ENCODE results near the gene ALOX12. TPM values are rescaled to one million over a fixed set of nuclear protein-coding genes. Genes with fewer than 3 reads are reported as not detected.

The ALOX12 gene
- total RNA-seq, 4 donors from 2014 or later = 17.1 to 32.5 (median 21.9) TPM

DNA sequence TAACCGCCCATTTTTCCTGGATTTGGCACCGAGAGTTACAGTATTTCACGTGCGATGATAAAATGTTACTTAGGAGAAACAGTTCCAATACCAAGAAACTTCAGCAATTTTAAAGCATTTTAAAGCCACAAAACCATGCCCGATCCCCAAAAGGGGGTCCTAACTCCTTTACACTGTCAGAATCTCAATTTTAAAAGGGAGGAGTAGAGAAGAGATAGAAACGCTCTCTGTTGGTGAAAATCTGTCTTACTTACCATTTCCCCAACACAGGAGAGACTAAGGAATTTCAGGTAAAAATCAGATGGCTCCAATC lies 16.0 kb downstream of the ALOX12 start:
- WGBS, 2 donors = 0 to 1% methylated on average over 6 of the region's 6 CpGs
- intact Hi-C loops (cut with DNase I; ENCODE audit: low total_unique reads) = no loop called here
- DNase-seq (ENCODE audit: low spot score in 2 of 2) = no peak
- no peak for TF ChIP-seq POLR2A (IDR thresholded peaks at IDR 0.05)
- TF ChIP-seq, protein P1, sequence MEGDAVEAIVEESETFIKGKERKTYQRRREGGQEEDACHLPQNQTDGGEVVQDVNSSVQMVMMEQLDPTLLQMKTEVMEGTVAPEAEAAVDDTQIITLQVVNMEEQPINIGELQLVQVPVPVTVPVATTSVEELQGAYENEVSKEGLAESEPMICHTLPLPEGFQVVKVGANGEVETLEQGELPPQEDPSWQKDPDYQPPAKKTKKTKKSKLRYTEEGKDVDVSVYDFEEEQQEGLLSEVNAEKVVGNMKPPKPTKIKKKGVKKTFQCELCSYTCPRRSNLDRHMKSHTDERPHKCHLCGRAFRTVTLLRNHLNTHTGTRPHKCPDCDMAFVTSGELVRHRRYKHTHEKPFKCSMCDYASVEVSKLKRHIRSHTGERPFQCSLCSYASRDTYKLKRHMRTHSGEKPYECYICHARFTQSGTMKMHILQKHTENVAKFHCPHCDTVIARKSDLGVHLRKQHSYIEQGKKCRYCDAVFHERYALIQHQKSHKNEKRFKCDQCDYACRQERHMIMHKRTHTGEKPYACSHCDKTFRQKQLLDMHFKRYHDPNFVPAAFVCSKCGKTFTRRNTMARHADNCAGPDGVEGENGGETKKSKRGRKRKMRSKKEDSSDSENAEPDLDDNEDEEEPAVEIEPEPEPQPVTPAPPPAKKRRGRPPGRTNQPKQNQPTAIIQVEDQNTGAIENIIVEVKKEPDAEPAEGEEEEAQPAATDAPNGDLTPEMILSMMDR (IDR thresholded peaks at IDR 0.05) = no peak
- peak overlapping the region; percentile 45 for H3K4me3 ChIP-seq (ENCODE audit: low read depth, poor library complexity, severe bottlenecking)

DNA sequence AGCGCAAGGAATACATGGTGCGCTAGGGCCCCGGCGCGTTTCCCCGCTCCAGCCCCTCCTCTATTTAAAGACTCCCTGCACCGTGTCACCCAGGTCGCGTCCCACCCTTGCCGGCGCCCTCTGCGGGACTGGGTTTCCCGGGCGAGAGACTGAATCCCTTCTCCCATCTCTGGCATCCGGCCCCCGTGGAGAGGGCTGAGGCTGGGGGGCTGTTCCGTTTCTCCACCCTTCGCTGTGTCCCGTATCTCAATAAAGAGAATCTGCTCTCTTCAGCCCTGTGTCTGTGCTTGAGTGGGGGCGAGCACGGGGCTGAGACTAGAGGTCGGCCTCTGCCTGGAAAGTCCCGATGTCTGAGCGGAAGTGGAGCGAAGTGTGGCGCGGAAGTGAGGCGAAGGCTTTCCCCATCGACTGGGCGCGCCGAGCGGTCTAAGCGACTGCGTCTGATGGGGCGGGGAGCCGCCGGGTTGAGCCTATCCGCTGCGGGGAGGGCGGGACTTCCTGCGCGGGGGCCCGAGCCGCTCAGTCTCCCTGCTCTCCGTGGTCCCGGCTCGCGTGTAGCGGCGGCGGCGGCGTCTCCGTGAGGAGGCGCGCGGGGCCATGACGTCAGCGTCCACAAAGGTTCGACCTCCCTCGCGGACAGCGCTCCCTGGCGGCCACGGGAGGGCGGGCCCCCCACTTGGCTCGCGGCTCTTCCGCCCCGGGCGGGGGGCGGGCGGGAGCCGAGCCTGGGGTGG lies 18.6 kb downstream of the ALOX12 start:
- intact Hi-C loops (cut with DNase I; ENCODE audit: low total_unique reads) = no loop called here
- whole genome bisulfite sequencing, 2 donors = 0 to 1% methylated on average over 23 to 54 of the region's 75 CpGs
- peak; percentile 96 to 99 for DNase-seq (ENCODE audit: low spot score in 2 of 2)
- TF ChIP-seq, protein P1 (IDR thresholded peaks at IDR 0.05) = no peak
- peak in 1 of 2 donors; percentile 56 for TF ChIP-seq POLR2A (IDR thresholded peaks at IDR 0.05)
- H3K4me3 ChIP-seq (ENCODE audit: low read depth, poor library complexity, severe bottlenecking) = peak overlapping the region; percentile 40

DNA sequence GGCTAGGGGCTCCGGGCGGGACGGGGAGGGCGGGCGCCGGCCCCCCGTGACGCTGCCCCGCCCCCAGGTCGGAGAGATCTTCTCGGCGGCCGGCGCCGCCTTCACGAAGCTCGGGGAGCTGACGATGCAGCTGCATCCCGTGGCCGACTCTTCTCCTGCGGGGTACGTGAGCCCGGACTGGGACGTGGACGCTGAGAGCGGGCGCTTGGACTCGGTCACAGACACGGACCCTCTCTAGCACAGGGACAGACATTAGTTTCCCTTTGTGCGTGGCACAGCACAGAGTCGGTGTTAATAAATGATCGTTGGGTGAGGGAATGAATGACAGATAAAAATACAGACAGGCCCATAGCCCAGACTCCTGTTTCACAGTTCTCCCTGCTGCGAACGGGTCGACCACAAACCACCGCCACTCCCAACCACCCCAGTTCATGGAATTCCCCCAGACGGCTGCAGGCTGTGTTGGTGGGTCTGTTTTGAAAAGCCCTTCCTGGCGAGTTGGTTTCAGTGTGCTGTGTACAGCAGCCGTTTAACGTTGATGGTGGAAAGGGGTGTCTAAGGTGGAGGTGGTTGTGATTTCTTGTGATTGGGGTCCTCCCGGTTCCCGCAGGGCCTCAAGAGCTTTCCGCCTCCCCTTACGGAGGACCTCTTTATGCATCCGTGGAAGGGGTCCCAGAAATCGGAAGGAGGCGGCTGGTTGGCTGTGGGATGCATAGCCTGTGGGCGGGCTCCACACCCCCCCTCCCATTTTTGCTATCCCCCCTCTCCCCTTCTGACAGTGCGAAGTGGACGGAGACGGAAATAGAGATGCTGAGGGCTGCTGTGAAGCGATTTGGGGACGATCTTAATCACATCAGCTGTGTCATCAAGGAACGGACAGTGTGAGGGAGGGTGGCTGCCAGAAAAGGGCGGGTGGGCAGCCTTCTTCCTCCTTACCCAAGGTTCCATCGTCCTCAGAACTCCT lies 19.4 kb downstream of the ALOX12 start:
- H3K4me3 ChIP-seq (ENCODE audit: low read depth, poor library complexity, severe bottlenecking) = peak overlapping the region; percentile 8
- intact Hi-C loops (cut with DNase I; ENCODE audit: low total_unique reads) = no loop called here
- whole genome bisulfite sequencing, 2 donors = 14 to 19% methylated on average over 32 to 45 of the region's 56 CpGs
- peak in 1 of 2 donors; percentile 29 for DNase-seq (ENCODE audit: low spot score in 2 of 2)
- TF ChIP-seq, protein P1 (IDR thresholded peaks at IDR 0.05) = no peak
- TF ChIP-seq POLR2A (IDR thresholded peaks at IDR 0.05) = peak in 1 of 2 donors; percentile 31

DNA sequence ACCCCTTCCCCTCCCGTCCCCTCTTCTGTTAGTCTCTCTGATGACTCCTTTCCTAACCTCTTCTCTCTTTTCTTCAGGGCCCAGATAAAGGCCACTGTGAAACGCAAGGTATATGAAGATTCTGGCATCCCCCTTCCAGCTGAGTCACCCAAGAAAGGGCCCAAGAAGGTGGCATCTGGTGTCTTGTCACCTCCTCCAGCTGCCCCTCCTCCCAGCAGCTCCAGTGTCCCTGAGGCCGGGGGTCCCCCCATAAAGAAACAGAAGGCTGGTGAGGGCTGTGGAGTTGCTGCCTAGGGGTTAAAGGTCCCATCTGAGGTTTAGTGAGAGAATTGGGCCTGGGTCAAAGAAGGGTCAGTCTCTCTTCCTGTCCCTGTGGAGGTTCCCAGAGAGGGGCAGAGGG lies 20.6 kb downstream of the ALOX12 start:
- TF ChIP-seq, protein P1 (IDR thresholded peaks at IDR 0.05) = no peak
- no peak for TF ChIP-seq POLR2A (IDR thresholded peaks at IDR 0.05)
- peak in 1 of 2 donors; percentile 18 for DNase-seq (ENCODE audit: low spot score in 2 of 2)
- intact Hi-C loops (cut with DNase I; ENCODE audit: low total_unique reads) = no loop called here
- 82 to 86% methylated on average over 3 of the region's 3 CpGs for WGBS, 2 donors
- no peak overlapping the region for H3K4me3 ChIP-seq (ENCODE audit: low read depth, poor library complexity, severe bottlenecking)

DNA sequence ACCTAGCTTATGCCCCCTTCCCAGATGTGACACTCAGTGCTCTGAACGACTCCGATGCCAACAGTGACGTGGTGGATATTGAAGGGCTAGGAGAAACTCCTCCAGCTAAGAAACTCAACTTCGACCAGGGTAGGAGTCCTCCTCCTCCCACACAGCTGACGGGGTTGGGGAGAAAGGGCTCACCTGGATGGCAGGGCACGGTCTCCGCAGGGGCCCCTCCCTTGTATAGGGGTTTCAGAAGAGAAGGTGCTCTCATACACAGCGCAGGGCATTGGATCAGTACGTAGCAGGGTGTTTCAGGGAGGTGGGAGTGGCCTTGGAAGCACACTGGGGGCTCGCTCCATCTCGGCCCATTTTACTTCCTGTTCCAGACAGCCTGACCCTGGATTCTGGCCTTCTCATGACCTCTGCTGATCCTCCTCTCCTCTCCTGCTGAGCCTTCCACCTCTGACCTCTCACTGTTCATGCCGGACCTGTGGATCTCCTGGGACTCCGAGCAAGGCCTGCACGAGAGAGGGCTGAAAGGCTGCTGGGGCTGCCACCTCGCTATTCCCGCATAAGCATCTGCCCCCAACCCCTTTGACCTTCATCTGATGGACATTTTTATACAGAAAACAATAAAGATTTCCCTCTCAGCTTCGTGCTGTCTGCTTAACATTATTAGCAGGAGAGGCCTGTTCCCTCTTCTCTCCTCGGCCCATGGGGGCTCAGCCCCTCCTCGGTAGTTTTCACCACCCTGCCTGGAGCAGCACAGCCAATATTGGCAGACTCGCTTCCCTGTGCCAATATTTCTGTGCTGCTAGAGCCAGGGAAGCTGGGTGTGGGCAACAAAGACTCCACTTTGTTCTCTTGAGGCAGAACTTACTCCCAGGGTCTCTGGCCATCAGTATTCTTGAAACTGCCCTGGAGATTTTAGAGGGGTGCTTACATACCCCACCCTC lies 21.3 kb downstream of the ALOX12 start:
- no peak for TF ChIP-seq POLR2A (IDR thresholded peaks at IDR 0.05)
- DNase-seq (ENCODE audit: low spot score in 2 of 2) = no peak
- intact Hi-C loops (cut with DNase I; ENCODE audit: low total_unique reads) = no loop called here
- WGBS, 2 donors = 70 to 74% methylated on average over 20 of the region's 20 CpGs
- no peak overlapping the region for H3K4me3 ChIP-seq (ENCODE audit: low read depth, poor library complexity, severe bottlenecking)
